HEK293 (cell line): Measurements from ENCODE around the gene C2CD2L.

ENCODE experiments used
- CTCF ChIA-PET: fragments of 350-600 bp; formaldehyde crosslinking; extraction: SDS; loops from one replicate; lab custom pipeline; 2021; ENCODE audit warnings: antibody characterized with exemption; lab: Yijun Ruan, JAX
- POLR2A ChIA-PET: fragments of 300-600 bp; formaldehyde crosslinking; extraction: SDS; loops from one replicate; lab custom pipeline; 2020; ENCODE audit warnings: antibody characterized with exemption, inconsistent platforms; lab: Yijun Ruan, JAX
- H3K27ac ChIP-seq: fragments of 200-500 bp; sonication (Bioruptor generic); 2 replicates; pipeline ENCODE4 v1.5.1; 2014; ENCODE audit warnings: low read depth, low read length, control low read depth, inconsistent platforms; ENCODE audit errors: extremely low read depth
- H3K36me3 ChIP-seq, 2 experiments: fragments of 200-500 bp in 1 of 2; sonication (Bioruptor generic) in 1 of 2; 1 replicate in 1 of 2; 2 replicates in 1 of 2; pipeline ENCODE4 v1.5.1; 2014 to 2017; ENCODE audit warnings: inconsistent platforms in 2 of 2, low read length in 2 of 2; ENCODE audit not compliant: control insufficient read depth in 2 of 2, insufficient read depth in 1 of 2
- H3K4me1 ChIP-seq: fragments of 200-500 bp; sonication (Bioruptor generic); 2 replicates; pipeline ENCODE4 v1.5.1; 2014; ENCODE audit warnings: mild to moderate bottlenecking, low read length, inconsistent platforms; ENCODE audit not compliant: control insufficient read depth, insufficient read depth
- H3K4me3 ChIP-seq: 2 replicates; pipeline ENCODE4 v1.5.1; 2011; ENCODE audit warnings: low read depth, mild to moderate bottlenecking, control low read depth, low read length, moderate library complexity
- H3K9me3 ChIP-seq: fragments of 200-500 bp; sonication (Bioruptor generic); 2 replicates; pipeline ENCODE4 v1.5.1; 2014; ENCODE audit warnings: low read depth, low read length, inconsistent platforms; ENCODE audit not compliant: control insufficient read depth, insufficient read depth
- GLIS2 ChIP-seq: fragments of 450-650 bp; formaldehyde crosslinking; IDR thresholded peaks from 2 replicates; pipeline ENCODE4 v1.5.1; 2016; ENCODE audit warnings: missing biosample characterization, missing genetic modification characterization
- IKZF3 ChIP-seq: fragments of 450-650 bp; IDR thresholded peaks from 2 replicates; pipeline ENCODE4 v1.5.0; 2018; ENCODE audit warnings: missing biosample characterization, mild to moderate bottlenecking, missing genetic modification characterization, moderate library complexity
- KLF1 ChIP-seq: fragments of 450-650 bp; formaldehyde crosslinking; IDR thresholded peaks from 2 replicates; pipeline ENCODE4 v1.5.1; 2016; ENCODE audit warnings: missing biosample characterization, missing genetic modification characterization
- KLF9 ChIP-seq: fragments of 450-650 bp; formaldehyde crosslinking; IDR thresholded peaks from 2 replicates; pipeline ENCODE4 v1.5.1; 2016; ENCODE audit warnings: missing biosample characterization, missing genetic modification characterization, low read depth
- SP2 ChIP-seq: fragments of 450-650 bp; formaldehyde crosslinking; IDR thresholded peaks from 2 replicates; pipeline ENCODE4 v1.5.1; 2016; ENCODE audit warnings: missing biosample characterization, missing genetic modification characterization
- ZNF140 ChIP-seq: fragments of 450-650 bp; formaldehyde crosslinking; IDR thresholded peaks from 2 replicates; pipeline ENCODE4 v1.5.1; 2016; ENCODE audit warnings: missing biosample characterization, missing genetic modification characterization
- ZNF155 ChIP-seq: fragments of 450-650 bp; formaldehyde crosslinking; IDR thresholded peaks from 2 replicates; pipeline ENCODE4 v1.5.1; 2016; ENCODE audit warnings: missing biosample characterization, missing genetic modification characterization
- ZNF169 ChIP-seq: fragments of 450-650 bp; formaldehyde crosslinking; IDR thresholded peaks from 2 replicates; pipeline ENCODE4 v1.5.1; 2016; ENCODE audit warnings: missing biosample characterization, missing genetic modification characterization
- ZNF175 ChIP-seq: fragments of 450-650 bp; formaldehyde crosslinking; IDR thresholded peaks from 2 replicates; pipeline ENCODE4 v1.5.1; 2016; ENCODE audit warnings: missing biosample characterization, missing genetic modification characterization
- ZNF391 ChIP-seq: fragments of 450-650 bp; formaldehyde crosslinking; IDR thresholded peaks from 2 replicates; pipeline ENCODE4 v1.5.1; 2016; ENCODE audit warnings: low read depth, missing biosample characterization, missing genetic modification characterization, borderline replicate concordance
- ZNF530 ChIP-seq: fragments of 450-650 bp; formaldehyde crosslinking; IDR thresholded peaks from 2 replicates; pipeline ENCODE4 v1.5.1; 2016; ENCODE audit warnings: low read depth, missing biosample characterization, missing genetic modification characterization
- ZNF544 ChIP-seq: fragments of 450-650 bp; formaldehyde crosslinking; IDR thresholded peaks from 2 replicates; pipeline ENCODE4 v1.5.0; 2017; ENCODE audit warnings: missing biosample characterization, missing genetic modification characterization
- ZNF791 ChIP-seq: fragments of 450-650 bp; formaldehyde crosslinking; IDR thresholded peaks from 2 replicates; pipeline ENCODE4 v1.5.1; 2016; ENCODE audit warnings: missing biosample characterization, missing genetic modification characterization
- ZSCAN23 ChIP-seq: fragments of 450-650 bp; formaldehyde crosslinking; IDR thresholded peaks from 2 replicates; pipeline ENCODE4 v1.5.1; 2016; ENCODE audit warnings: missing biosample characterization, missing genetic modification characterization
- TF ChIP-seq, protein P1 (sequence below): fragments of 450-650 bp; formaldehyde crosslinking; IDR thresholded peaks from 2 replicates; pipeline ENCODE4 v1.5.1; 2016; ENCODE audit warnings: missing biosample characterization, missing genetic modification characterization
- TF ChIP-seq, protein P2 (sequence below): fragments of 450-650 bp; formaldehyde crosslinking; IDR thresholded peaks from 2 replicates; pipeline ENCODE4 v1.5.1; 2017; ENCODE audit warnings: missing biosample characterization, mild to moderate bottlenecking, missing genetic modification characterization, moderate library complexity
- TF ChIP-seq, protein P3 (sequence below): fragments of 450-650 bp; formaldehyde crosslinking; IDR thresholded peaks from 2 replicates; pipeline ENCODE4 v1.5.1; 2016; ENCODE audit warnings: missing biosample characterization, missing genetic modification characterization
- TF ChIP-seq, protein P4 (sequence below): fragments of 450-650 bp; formaldehyde crosslinking; IDR thresholded peaks from 2 replicates; pipeline ENCODE4 v1.5.1; 2016; ENCODE audit warnings: missing biosample characterization, missing genetic modification characterization, low read depth
- TF ChIP-seq, protein P5 (sequence below): fragments of 450-650 bp; formaldehyde crosslinking; IDR thresholded peaks from 2 replicates; pipeline ENCODE4 v1.5.1; 2016; ENCODE audit warnings: missing biosample characterization, missing genetic modification characterization, borderline replicate concordance
- TF ChIP-seq, protein P6 (sequence below): fragments of 450-650 bp; formaldehyde crosslinking; IDR thresholded peaks from 2 replicates; pipeline ENCODE4 v1.5.1; 2016; ENCODE audit warnings: missing biosample characterization, missing genetic modification characterization
- TF ChIP-seq, protein P7 (sequence below): fragments of 450-650 bp; formaldehyde crosslinking; IDR thresholded peaks from 2 replicates; pipeline ENCODE4 v1.5.1; 2016; ENCODE audit warnings: missing biosample characterization, missing genetic modification characterization

Gene C2CD2L

DNA sequence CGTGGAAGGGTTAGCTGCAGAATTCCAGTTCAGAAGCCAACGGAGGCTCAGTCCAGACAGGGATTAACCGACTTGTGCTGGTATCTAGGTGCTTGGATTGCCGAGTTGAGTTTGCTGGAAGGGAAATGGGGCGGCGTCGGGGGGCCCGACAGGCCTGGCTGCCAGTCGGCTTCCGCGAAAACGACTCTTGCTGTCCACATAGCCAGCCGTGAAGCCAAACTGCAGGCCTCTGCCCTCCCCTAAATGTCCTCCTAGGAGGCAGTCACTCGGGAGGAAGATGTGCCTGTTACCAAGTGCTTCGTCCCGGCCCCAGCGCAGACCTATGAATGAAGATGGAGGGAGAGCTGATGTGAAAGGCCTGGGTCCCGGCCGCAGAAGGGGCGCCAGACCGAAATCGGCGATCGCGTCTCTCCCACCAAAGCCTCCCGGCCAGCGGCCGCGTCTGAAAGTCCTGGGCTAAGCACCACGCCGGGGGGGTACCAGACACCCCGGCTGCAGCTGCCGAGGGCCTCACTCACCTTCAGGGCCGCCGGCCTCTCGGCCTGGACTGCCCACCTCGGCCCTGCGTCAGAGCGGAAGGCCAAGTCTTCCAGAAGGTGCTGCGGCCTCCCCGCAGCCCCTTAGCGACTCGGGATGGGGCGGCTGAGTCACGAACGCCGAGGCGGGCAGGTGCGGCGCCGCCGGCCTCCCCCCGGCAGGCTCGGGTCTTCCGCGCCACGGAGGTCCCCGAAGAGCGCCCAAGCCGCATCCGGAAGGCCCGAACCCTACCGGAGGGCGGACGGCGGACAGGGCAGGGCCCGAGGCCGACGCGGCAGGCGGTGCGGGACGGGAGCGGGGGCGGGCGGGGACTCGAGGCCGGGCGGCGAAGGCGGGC lies 13.0 kb upstream of the C2CD2L start:
- Histone ChIP-seq H3K36me3 (peaks cover 0 to 78% of the 10 kb centered on the region in 2 experiments; a peak in 1 of 3 replicates), H3K4me3 (peak overlapping the region; percentile 98), H3K27ac (peak overlapping the region; percentile 82), H3K9me3 (no peaks in the 10 kb centered on the region), H3K4me1 (no peaks in the 10 kb centered on the region)
- ChIA-PET CTCF (interaction anchor here (0.7 to 1.1 kb wide), 2 partner anchors 52 to 227 kb away, joined by 3 to 4 read pairs; no protein-coding TSS in a partner anchor), POLR2A (interaction anchor here (0.7 to 4.0 kb wide), 27 partner anchors 8 to 302 kb away, joined by 3 to 65 read pairs (median 4); partner anchors contain the start of genes BCL9L, C2CD2L, DPAGT1 and HINFP)
- TF ChIP-seq ZNF175 (tag by site-specific recombination) = no peak
- TF ChIP-seq, protein P1, sequence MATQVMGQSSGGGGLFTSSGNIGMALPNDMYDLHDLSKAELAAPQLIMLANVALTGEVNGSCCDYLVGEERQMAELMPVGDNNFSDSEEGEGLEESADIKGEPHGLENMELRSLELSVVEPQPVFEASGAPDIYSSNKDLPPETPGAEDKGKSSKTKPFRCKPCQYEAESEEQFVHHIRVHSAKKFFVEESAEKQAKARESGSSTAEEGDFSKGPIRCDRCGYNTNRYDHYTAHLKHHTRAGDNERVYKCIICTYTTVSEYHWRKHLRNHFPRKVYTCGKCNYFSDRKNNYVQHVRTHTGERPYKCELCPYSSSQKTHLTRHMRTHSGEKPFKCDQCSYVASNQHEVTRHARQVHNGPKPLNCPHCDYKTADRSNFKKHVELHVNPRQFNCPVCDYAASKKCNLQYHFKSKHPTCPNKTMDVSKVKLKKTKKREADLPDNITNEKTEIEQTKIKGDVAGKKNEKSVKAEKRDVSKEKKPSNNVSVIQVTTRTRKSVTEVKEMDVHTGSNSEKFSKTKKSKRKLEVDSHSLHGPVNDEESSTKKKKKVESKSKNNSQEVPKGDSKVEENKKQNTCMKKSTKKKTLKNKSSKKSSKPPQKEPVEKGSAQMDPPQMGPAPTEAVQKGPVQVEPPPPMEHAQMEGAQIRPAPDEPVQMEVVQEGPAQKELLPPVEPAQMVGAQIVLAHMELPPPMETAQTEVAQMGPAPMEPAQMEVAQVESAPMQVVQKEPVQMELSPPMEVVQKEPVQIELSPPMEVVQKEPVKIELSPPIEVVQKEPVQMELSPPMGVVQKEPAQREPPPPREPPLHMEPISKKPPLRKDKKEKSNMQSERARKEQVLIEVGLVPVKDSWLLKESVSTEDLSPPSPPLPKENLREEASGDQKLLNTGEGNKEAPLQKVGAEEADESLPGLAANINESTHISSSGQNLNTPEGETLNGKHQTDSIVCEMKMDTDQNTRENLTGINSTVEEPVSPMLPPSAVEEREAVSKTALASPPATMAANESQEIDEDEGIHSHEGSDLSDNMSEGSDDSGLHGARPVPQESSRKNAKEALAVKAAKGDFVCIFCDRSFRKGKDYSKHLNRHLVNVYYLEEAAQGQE (tag by site-specific recombination) = 0 out of 2 replicates have a peak, but pooled peaks have one; percentile 25
- TF ChIP-seq ZNF391 (tag by site-specific recombination) = no peak
- TF ChIP-seq IKZF3 (tag by site-specific recombination) = no peak
- TF ChIP-seq, protein P2, sequence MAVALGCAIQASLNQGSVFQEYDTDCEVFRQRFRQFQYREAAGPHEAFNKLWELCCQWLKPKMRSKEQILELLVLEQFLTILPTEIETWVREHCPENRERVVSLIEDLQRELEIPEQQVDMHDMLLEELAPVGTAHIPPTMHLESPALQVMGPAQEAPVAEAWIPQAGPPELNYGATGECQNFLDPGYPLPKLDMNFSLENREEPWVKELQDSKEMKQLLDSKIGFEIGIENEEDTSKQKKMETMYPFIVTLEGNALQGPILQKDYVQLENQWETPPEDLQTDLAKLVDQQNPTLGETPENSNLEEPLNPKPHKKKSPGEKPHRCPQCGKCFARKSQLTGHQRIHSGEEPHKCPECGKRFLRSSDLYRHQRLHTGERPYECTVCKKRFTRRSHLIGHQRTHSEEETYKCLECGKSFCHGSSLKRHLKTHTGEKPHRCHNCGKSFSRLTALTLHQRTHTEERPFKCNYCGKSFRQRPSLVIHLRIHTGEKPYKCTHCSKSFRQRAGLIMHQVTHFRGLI (tag by site-specific recombination) = no peak
- TF ChIP-seq KLF9 (tag by site-specific recombination) = no peak
- TF ChIP-seq ZNF169 = no peak
- TF ChIP-seq ZNF791 = no peak
- TF ChIP-seq, protein P3, sequence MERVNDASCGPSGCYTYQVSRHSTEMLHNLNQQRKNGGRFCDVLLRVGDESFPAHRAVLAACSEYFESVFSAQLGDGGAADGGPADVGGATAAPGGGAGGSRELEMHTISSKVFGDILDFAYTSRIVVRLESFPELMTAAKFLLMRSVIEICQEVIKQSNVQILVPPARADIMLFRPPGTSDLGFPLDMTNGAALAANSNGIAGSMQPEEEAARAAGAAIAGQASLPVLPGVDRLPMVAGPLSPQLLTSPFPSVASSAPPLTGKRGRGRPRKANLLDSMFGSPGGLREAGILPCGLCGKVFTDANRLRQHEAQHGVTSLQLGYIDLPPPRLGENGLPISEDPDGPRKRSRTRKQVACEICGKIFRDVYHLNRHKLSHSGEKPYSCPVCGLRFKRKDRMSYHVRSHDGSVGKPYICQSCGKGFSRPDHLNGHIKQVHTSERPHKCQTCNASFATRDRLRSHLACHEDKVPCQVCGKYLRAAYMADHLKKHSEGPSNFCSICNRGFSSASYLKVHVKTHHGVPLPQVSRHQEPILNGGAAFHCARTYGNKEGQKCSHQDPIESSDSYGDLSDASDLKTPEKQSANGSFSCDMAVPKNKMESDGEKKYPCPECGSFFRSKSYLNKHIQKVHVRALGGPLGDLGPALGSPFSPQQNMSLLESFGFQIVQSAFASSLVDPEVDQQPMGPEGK (tag by site-specific recombination) = no peak; the same call in 1 of the 2 replicates
- TF ChIP-seq, protein P4, sequence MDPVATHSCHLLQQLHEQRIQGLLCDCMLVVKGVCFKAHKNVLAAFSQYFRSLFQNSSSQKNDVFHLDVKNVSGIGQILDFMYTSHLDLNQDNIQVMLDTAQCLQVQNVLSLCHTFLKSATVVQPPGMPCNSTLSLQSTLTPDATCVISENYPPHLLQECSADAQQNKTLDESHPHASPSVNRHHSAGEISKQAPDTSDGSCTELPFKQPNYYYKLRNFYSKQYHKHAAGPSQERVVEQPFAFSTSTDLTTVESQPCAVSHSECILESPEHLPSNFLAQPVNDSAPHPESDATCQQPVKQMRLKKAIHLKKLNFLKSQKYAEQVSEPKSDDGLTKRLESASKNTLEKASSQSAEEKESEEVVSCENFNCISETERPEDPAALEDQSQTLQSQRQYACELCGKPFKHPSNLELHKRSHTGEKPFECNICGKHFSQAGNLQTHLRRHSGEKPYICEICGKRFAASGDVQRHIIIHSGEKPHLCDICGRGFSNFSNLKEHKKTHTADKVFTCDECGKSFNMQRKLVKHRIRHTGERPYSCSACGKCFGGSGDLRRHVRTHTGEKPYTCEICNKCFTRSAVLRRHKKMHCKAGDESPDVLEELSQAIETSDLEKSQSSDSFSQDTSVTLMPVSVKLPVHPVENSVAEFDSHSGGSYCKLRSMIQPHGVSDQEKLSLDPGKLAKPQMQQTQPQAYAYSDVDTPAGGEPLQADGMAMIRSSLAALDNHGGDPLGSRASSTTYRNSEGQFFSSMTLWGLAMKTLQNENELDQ (tag by site-specific recombination) = no peak
- TF ChIP-seq SP2 (tag by site-specific recombination) = peak; percentile 19; the same call in 1 of the 2 replicates
- no peak for TF ChIP-seq ZNF155 (tag by site-specific recombination)
- TF ChIP-seq ZNF140 (tag by site-specific recombination) = no peak
- TF ChIP-seq KLF1 (tag by site-specific recombination) = no peak
- TF ChIP-seq ZNF544 (tag by site-specific recombination) = no peak
- no peak for TF ChIP-seq GLIS2 (tag by site-specific recombination)
- TF ChIP-seq, protein P5, sequence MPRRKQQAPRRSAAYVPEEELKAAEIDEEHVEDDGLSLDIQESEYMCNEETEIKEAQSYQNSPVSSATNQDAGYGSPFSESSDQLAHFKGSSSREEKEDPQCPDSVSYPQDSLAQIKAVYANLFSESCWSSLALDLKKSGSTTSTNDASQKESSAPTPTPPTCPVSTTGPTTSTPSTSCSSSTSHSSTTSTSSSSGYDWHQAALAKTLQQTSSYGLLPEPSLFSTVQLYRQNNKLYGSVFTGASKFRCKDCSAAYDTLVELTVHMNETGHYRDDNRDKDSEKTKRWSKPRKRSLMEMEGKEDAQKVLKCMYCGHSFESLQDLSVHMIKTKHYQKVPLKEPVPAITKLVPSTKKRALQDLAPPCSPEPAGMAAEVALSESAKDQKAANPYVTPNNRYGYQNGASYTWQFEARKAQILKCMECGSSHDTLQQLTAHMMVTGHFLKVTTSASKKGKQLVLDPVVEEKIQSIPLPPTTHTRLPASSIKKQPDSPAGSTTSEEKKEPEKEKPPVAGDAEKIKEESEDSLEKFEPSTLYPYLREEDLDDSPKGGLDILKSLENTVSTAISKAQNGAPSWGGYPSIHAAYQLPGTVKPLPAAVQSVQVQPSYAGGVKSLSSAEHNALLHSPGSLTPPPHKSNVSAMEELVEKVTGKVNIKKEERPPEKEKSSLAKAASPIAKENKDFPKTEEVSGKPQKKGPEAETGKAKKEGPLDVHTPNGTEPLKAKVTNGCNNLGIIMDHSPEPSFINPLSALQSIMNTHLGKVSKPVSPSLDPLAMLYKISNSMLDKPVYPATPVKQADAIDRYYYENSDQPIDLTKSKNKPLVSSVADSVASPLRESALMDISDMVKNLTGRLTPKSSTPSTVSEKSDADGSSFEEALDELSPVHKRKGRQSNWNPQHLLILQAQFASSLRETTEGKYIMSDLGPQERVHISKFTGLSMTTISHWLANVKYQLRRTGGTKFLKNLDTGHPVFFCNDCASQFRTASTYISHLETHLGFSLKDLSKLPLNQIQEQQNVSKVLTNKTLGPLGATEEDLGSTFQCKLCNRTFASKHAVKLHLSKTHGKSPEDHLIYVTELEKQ (tag by site-specific recombination) = no peak
- TF ChIP-seq ZSCAN23 (tag by site-specific recombination) = no peak
- TF ChIP-seq, protein P6, sequence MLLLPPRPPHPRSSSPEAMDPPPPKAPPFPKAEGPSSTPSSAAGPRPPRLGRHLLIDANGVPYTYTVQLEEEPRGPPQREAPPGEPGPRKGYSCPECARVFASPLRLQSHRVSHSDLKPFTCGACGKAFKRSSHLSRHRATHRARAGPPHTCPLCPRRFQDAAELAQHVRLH (tag by site-specific recombination) = no peak
- TF ChIP-seq, protein P7, sequence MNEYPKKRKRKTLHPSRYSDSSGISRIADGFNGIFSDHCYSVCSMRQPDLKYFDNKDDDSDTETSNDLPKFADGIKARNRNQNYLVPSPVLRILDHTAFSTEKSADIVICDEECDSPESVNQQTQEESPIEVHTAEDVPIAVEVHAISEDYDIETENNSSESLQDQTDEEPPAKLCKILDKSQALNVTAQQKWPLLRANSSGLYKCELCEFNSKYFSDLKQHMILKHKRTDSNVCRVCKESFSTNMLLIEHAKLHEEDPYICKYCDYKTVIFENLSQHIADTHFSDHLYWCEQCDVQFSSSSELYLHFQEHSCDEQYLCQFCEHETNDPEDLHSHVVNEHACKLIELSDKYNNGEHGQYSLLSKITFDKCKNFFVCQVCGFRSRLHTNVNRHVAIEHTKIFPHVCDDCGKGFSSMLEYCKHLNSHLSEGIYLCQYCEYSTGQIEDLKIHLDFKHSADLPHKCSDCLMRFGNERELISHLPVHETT = no peak
- no peak for TF ChIP-seq ZNF530 (tag by site-specific recombination)
